ENCODE results near the gene PRKCI.

The PRKCI gene

GRCh38 chr3:170322566-170323269 is 100.5 kb downstream of the PRKCI start:
- Histone ChIP-seq H3K27me3 (ENCODE audit: low read length) (no peaks in the 10 kb centered on the region), H4K20me1 (ENCODE audit: low read depth, low read length) (no peaks in the 10 kb centered on the region), H3K79me2 (ENCODE audit: insufficient read depth, low read length) (no peaks in the 10 kb centered on the region), H3K36me3 (ENCODE audit: low read length) (no peaks in the 10 kb centered on the region), H2AFZ (ENCODE audit: low read depth, low read length, severe bottlenecking) (no peak overlapping the region), H3K4me2 (ENCODE audit: low read depth, low read length, poor library complexity, severe bottlenecking) (no peak overlapping the region), H3K4me3 (ENCODE audit: insufficient read depth, low read length, poor library complexity, severe bottlenecking) (no peak overlapping the region), H3F3A (ENCODE audit: insufficient read depth) (no peaks in the 10 kb centered on the region), H3K9me3 (ENCODE audit: insufficient read depth, low read length) (no peaks in the 10 kb centered on the region), H3K9ac (ENCODE audit: low read length) (no peak overlapping the region), H3K27ac (ENCODE audit: low read depth, low read length) (no peak overlapping the region), H3K9me2 (replicated peaks; ENCODE audit: insufficient read depth, low read length) (no peaks in the 10 kb centered on the region)
- TF ChIP-seq EZH2phosphoT487 (conservative IDR thresholded peaks at IDR 0.05; ENCODE audit: low read length): no peak
- TF ChIP-seq CTCF (IDR thresholded peaks at IDR 0.05; ENCODE audit: insufficient read depth, low read length, poor library complexity, severe bottlenecking): no peak

GRCh38 chr3:170323331-170323730 is 101.1 kb downstream of the PRKCI start:
- Histone ChIP-seq H3K27me3 (ENCODE audit: low read length) (no peaks in the 10 kb centered on the region), H3F3A (ENCODE audit: insufficient read depth) (no peaks in the 10 kb centered on the region), H2AFZ (ENCODE audit: low read depth, low read length, severe bottlenecking) (no peak overlapping the region), H3K9ac (ENCODE audit: low read length) (no peak overlapping the region), H3K27ac (ENCODE audit: low read depth, low read length) (no peak overlapping the region), H3K4me2 (ENCODE audit: low read depth, low read length, poor library complexity, severe bottlenecking) (no peak overlapping the region), H3K79me2 (ENCODE audit: insufficient read depth, low read length) (no peaks in the 10 kb centered on the region), H3K4me3 (ENCODE audit: insufficient read depth, low read length, poor library complexity, severe bottlenecking) (no peak overlapping the region), H3K9me2 (replicated peaks; ENCODE audit: insufficient read depth, low read length) (no peaks in the 10 kb centered on the region), H4K20me1 (ENCODE audit: low read depth, low read length) (no peaks in the 10 kb centered on the region), H3K9me3 (ENCODE audit: insufficient read depth, low read length) (no peaks in the 10 kb centered on the region), H3K36me3 (ENCODE audit: low read length) (no peaks in the 10 kb centered on the region)
- TF ChIP-seq EZH2phosphoT487 (conservative IDR thresholded peaks at IDR 0.05; ENCODE audit: low read length) (no peak), CTCF (IDR thresholded peaks at IDR 0.05; ENCODE audit: insufficient read depth, low read length, poor library complexity, severe bottlenecking) (no peak)

GRCh38 chr3:170324962-170325361 is 102.7 kb downstream of the PRKCI start:
- H3K9ac ChIP-seq (ENCODE audit: low read length): no peak overlapping the region
- H3F3A ChIP-seq (ENCODE audit: insufficient read depth): no peaks in the 10 kb centered on the region
- H3K27ac ChIP-seq (ENCODE audit: low read depth, low read length): no peak overlapping the region
- no peaks in the 10 kb centered on the region for H3K9me2 ChIP-seq (replicated peaks; ENCODE audit: insufficient read depth, low read length)
- H3K79me2 ChIP-seq (ENCODE audit: insufficient read depth, low read length): no peaks in the 10 kb centered on the region
- H3K4me3 ChIP-seq (ENCODE audit: insufficient read depth, low read length, poor library complexity, severe bottlenecking): no peak overlapping the region
- H4K20me1 ChIP-seq (ENCODE audit: low read depth, low read length): no peaks in the 10 kb centered on the region
- TF ChIP-seq CTCF (IDR thresholded peaks at IDR 0.05; ENCODE audit: insufficient read depth, low read length, poor library complexity, severe bottlenecking) (no peak), EZH2phosphoT487 (conservative IDR thresholded peaks at IDR 0.05; ENCODE audit: low read length) (no peak)
- H3K9me3 ChIP-seq (ENCODE audit: insufficient read depth, low read length): no peaks in the 10 kb centered on the region
- H3K36me3 ChIP-seq (ENCODE audit: low read length): no peaks in the 10 kb centered on the region
- H3K27me3 ChIP-seq (ENCODE audit: low read length): no peaks in the 10 kb centered on the region
- H3K4me2 ChIP-seq (ENCODE audit: low read depth, low read length, poor library complexity, severe bottlenecking): no peak overlapping the region
- no peak overlapping the region for H2AFZ ChIP-seq (ENCODE audit: low read depth, low read length, severe bottlenecking)
